ENCODE data around the gene COL6A3. TPM values are rescaled to one million over a fixed set of nuclear protein-coding genes. Genes with fewer than 3 reads are reported as not detected.

COL6A3 gene
- total and polyA plus RNA-seq, 2 of the 13 experiments (the other 11 are each of a cell fraction or from before 2014, with no cell fraction given), result 0.03 TPM; not detected in 1

DNA sequence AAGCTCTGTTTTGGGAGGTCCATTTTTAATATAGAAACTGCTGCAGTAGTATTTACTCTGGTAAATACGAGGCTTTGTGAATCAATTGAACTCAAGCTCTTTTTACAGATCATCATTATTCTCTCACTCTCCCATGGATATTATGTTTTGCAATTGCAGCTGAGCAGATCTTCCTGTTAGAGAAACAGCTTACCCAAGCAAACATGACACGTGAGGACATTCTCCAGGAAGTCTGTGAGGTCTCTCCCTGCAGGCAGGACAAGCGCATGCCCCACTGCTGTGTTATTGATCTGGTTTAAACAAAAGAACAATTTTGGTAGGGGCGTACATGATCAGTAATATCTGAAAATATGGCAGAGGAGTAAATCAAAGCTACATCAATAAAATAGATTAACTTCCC is 72.1 kb downstream of the COL6A3 start:
- TF ChIP-seq NAIF1 (CRISPR knock-in tag; IDR thresholded peaks at IDR 0.05; ENCODE audit: borderline replicate concordance), result no peak
- TF ChIP-seq, protein P1, sequence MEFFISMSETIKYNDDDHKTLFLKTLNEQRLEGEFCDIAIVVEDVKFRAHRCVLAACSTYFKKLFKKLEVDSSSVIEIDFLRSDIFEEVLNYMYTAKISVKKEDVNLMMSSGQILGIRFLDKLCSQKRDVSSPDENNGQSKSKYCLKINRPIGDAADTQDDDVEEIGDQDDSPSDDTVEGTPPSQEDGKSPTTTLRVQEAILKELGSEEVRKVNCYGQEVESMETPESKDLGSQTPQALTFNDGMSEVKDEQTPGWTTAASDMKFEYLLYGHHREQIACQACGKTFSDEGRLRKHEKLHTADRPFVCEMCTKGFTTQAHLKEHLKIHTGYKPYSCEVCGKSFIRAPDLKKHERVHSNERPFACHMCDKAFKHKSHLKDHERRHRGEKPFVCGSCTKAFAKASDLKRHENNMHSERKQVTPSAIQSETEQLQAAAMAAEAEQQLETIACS (CRISPR knock-in tag; IDR thresholded peaks at IDR 0.05), result no peak
- TF ChIP-seq ZSCAN31 (CRISPR knock-in tag; IDR thresholded peaks at IDR 0.05; ENCODE audit: low read depth), result no peak
- TF ChIP-seq ZNF839 (CRISPR knock-in tag; IDR thresholded peaks at IDR 0.05; ENCODE audit: borderline replicate concordance), result no peak
- TF ChIP-seq ZNF329 (CRISPR knock-in tag; IDR thresholded peaks at IDR 0.05; ENCODE audit: low read depth), result no peak
- no peak for TF ChIP-seq GATAD2A (CRISPR knock-in tag; IDR thresholded peaks at IDR 0.05)
- no peak for TF ChIP-seq POGZ (CRISPR knock-in tag; IDR thresholded peaks at IDR 0.05)
- DNase-seq (ENCODE audit: low spot score), result no peak
- H4K20me1 ChIP-seq (ENCODE audit: insufficient read depth, low read length), result no peaks in the 10 kb centered on the region
- in situ Hi-C loops (cut with HindIII; ENCODE audit: extremely low pct_ligation_motif_present, low pct_unique_long_range_greater_than_20kb), result no loop called here
- H3K79me2 ChIP-seq (ENCODE audit: insufficient read depth, low read length), result no peaks in the 10 kb centered on the region
- no peaks in the 10 kb centered on the region for H3K36me3 ChIP-seq (replicated peaks in 1 of 2; ENCODE audit: control insufficient read depth in 1 of 2, insufficient read depth in 2 of 2, low read length in 2 of 2)
- peaks cover 1 to 26% of the 10 kb centered on the region in 2 experiments; a peak in 4 of 5 replicates for H3K27me3 ChIP-seq (ENCODE audit: control insufficient read depth in 1 of 2, insufficient read depth in 2 of 2, low read length in 2 of 2)
- CTCF ChIA-PET (ENCODE audit: low intra/inter-chr PET ratio, low total read pairs), result no interaction called here
- no TSS peak for BruUV-seq (replicated peaks)
- ATAC-seq, result no peak
- WGBS (ENCODE audit: low lambda C conversion rate), result 19% methylated on average over 4 of the region's 4 CpGs
- intact Hi-C loops (cut with micrococcal nuclease; ENCODE audit: unreplicated experiment), result no loop called here
- POLR2A ChIA-PET, result no interaction called here
- H3K4me2 ChIP-seq (ENCODE audit: low read depth, low read length), result no peak overlapping the region
- no peak overlapping the region for H3K27ac ChIP-seq (ENCODE audit: extremely low read length, insufficient read depth, low read length)
- no peaks in the 10 kb centered on the region for H3K4me1 ChIP-seq (ENCODE audit: insufficient read depth, low read length)
- H3K9ac ChIP-seq (ENCODE audit: insufficient read depth, low read depth, low read length), result no peak overlapping the region
- no peak for FAIRE-seq
- no peak overlapping the region for H3K4me3 ChIP-seq (replicated peaks in 1 of 3; ENCODE audit: insufficient read depth in 1 of 3, low read depth in 2 of 3, low read length in 3 of 3)
- H2AFZ ChIP-seq (ENCODE audit: low read length), result no peak overlapping the region
- no peaks in the 10 kb centered on the region for H3K9me3 ChIP-seq (ENCODE audit: low read length)

DNA sequence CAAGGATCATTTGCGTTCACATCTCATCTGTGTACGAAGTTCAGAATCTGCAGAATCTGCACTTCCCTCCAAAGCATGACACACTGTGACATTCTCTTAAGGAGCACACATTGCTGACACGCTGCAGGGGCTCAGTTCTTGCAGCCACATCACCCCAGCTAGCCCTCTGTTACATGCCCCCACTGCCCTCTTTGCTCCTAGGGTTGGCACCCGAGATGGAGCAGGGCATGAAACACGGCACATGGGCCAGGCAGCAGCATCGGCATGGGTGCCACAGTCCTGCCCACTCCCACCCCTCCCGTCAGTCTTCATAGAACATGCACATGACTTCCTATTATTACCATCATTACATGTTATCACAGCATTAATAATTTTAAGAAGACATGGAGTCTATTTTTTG is 76.4 kb downstream of the COL6A3 start:
- ChIA-PET CTCF (ENCODE audit: low intra/inter-chr PET ratio, low total read pairs) (no interaction called here), POLR2A (no interaction called here)
- H3K4me3 ChIP-seq (replicated peaks in 1 of 3; ENCODE audit: insufficient read depth in 1 of 3, low read depth in 2 of 3, low read length in 3 of 3), result no peak overlapping the region
- H3K4me2 ChIP-seq (ENCODE audit: low read depth, low read length), result no peak overlapping the region
- no peaks in the 10 kb centered on the region for H3K4me1 ChIP-seq (ENCODE audit: insufficient read depth, low read length)
- H3K9me3 ChIP-seq (ENCODE audit: low read length), result no peaks in the 10 kb centered on the region
- no peak for FAIRE-seq
- H4K20me1 ChIP-seq (ENCODE audit: insufficient read depth, low read length), result no peaks in the 10 kb centered on the region
- H2AFZ ChIP-seq (ENCODE audit: low read length), result no peak overlapping the region
- intact Hi-C loops (cut with micrococcal nuclease; ENCODE audit: unreplicated experiment), result no loop called here
- in situ Hi-C loops (cut with HindIII; ENCODE audit: extremely low pct_ligation_motif_present, low pct_unique_long_range_greater_than_20kb), result no loop called here
- no peak for ATAC-seq
- H3K27me3 ChIP-seq (ENCODE audit: control insufficient read depth in 1 of 2, insufficient read depth in 2 of 2, low read length in 2 of 2), result peaks cover 1 to 12% of the 10 kb centered on the region in 2 experiments; a peak in 3 of 5 replicates
- no TSS peak for BruUV-seq (replicated peaks)
- no peak overlapping the region for H3K9ac ChIP-seq (ENCODE audit: insufficient read depth, low read depth, low read length)
- no peak overlapping the region for H3K27ac ChIP-seq (ENCODE audit: extremely low read length, insufficient read depth, low read length)
- DNase-seq (ENCODE audit: low spot score), result no peak
- no peaks in the 10 kb centered on the region for H3K79me2 ChIP-seq (ENCODE audit: insufficient read depth, low read length)
- no peaks in the 10 kb centered on the region for H3K36me3 ChIP-seq (replicated peaks in 1 of 2; ENCODE audit: control insufficient read depth in 1 of 2, insufficient read depth in 2 of 2, low read length in 2 of 2)
- 14% methylated on average over 7 of the region's 7 CpGs for WGBS (ENCODE audit: low lambda C conversion rate)
- TF ChIP-seq GTF2F1 (IDR thresholded peaks at IDR 0.05; ENCODE audit: low read length) (no peak), CREB1 (IDR thresholded peaks at IDR 0.05) (no peak), CREB1 (CRISPR knock-in tag; IDR thresholded peaks at IDR 0.05) (no peak), KAT8 (CRISPR knock-in tag; IDR thresholded peaks at IDR 0.05) (no peak), ZNF703 (CRISPR knock-in tag; IDR thresholded peaks at IDR 0.05; ENCODE audit: borderline replicate concordance) (no peak), MAF1 (CRISPR knock-in tag; IDR thresholded peaks at IDR 0.05; ENCODE audit: borderline replicate concordance) (no peak), DNMT3B (CRISPR knock-in tag; conservative IDR thresholded peaks at IDR 0.05) (no peak), ATF1 (CRISPR knock-in tag; IDR thresholded peaks at IDR 0.05) (no peak)
- TF ChIP-seq, protein P2, sequence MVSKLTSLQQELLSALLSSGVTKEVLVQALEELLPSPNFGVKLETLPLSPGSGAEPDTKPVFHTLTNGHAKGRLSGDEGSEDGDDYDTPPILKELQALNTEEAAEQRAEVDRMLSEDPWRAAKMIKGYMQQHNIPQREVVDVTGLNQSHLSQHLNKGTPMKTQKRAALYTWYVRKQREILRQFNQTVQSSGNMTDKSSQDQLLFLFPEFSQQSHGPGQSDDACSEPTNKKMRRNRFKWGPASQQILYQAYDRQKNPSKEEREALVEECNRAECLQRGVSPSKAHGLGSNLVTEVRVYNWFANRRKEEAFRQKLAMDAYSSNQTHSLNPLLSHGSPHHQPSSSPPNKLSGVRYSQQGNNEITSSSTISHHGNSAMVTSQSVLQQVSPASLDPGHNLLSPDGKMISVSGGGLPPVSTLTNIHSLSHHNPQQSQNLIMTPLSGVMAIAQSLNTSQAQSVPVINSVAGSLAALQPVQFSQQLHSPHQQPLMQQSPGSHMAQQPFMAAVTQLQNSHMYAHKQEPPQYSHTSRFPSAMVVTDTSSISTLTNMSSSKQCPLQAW (CRISPR knock-in tag; IDR thresholded peaks at IDR 0.05), result no peak
- TF ChIP-seq, protein P3, sequence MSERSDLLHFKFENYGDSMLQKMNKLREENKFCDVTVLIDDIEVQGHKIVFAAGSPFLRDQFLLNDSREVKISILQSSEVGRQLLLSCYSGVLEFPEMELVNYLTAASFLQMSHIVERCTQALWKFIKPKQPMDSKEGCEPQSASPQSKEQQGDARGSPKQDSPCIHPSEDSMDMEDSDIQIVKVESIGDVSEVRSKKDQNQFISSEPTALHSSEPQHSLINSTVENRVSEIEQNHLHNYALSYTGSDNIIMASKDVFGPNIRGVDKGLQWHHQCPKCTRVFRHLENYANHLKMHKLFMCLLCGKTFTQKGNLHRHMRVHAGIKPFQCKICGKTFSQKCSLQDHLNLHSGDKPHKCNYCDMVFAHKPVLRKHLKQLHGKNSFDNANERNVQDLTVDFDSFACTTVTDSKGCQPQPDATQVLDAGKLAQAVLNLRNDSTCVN (CRISPR knock-in tag; IDR thresholded peaks at IDR 0.05; ENCODE audit: borderline replicate concordance), result no peak

Data from HepG2 (cell line).